HG03432 (cell line): Measurements from ENCODE around the gene KCNK5.

Experiments
- ATAC-seq: cut with Tn5 transposase; IDR thresholded peaks from one replicate; pipeline ENCODE4 v1.9.1; 2021; ENCODE audit warnings: mild to moderate bottlenecking, moderate library complexity; ENCODE audit not compliant: unreplicated experiment

KCNK5 gene

DNA sequence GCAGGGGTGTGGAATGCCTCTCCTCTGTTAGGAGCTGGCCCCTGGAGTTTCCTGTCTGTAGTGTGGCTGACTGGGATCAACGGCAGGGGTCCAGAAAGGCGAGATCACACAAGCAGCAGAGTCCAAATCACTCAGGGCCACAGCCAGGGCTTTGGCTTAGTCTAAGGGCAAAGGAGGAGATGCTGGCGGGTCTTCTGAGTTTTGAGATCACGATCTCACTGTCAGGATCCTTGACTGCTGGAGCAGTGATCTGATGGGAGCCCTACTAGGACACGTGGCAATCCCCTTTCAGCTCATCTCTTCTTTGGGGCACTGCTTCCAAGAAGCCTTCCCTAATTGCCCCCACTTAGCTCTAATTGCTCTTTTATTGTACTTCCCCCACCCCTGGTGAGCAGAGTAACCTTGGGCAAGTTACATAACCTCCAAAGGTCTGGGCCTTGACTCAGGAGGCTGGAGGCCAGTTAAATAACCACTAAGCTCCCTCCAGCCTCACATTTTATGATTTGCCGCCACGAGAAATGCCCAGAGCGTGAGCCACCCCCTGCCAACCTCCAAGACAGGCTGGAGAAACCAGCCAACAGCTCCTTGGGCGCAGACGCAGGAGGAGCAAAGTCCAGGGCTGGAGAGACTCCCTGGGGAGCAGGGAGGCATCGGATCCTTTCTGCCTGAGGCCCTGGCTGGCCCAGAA is 12.0 kb downstream of the KCNK5 start:
- ATAC-seq, result no peak

DNA sequence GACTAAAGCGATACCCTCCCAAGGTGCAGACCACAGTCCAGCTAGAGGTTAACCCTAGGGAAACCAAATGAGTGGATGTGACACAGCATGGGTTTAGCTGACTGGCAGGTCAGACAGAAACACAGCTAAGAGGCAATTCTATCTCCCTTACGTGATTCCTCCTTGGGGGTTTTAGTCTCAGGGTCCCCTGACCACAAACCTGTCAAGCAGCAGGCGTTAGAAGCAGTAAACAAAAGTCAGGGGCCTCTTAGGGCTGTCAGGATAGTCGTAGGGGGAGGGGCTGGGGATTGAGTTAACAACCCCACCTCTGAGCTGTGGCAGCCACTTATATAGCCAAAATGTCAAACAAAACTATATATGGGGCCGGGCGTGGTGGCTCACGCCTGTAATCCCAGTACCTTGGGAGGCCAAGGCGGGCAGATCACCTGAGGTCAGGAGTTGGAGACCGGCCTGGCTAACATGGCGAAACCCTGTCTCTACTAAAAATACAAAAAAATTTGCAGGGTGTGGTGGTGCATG is 13.6 kb downstream of the KCNK5 start:
- no peak for ATAC-seq

GRCh38 chr6:39214846-39215639 is 14.2 kb downstream of the KCNK5 start:
- ATAC-seq, result no peak

DNA sequence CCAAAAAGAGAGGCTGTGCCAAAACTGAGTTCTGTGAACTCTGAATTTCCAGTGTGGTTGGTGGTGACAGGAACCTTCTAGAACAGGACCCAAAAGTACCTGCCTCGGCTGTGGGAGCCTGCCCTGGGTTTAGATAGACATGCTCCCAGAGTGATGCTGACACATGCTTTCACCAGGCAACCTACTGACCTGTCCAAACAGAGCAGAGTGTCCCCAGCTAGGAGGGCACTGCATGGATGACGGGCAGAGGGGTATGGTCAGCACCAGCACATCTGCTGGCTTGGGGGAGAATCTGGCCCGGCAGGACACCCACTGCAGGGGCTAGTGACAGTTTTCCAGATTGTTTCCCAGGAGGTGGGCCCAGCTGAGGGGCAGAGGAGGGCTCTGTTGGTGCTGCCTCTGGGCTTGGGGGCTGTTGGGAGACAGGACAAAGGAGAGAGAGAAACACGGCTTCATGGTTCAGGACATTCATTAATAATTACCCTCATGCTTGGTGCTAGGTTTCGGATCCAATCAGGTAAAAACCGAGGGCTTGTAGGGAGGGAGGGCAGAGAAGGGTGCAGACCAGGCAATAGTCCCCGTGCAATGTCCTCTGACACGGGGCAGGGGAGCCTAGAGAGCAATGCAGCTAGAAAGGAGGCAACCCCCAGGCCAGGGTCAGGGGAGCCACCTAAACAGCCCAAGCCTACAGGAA is 15.0 kb downstream of the KCNK5 start:
- ATAC-seq, result no peak

GRCh38 chr6:39213195-39213920 is 15.9 kb downstream of the KCNK5 start:
- no peak for ATAC-seq

DNA sequence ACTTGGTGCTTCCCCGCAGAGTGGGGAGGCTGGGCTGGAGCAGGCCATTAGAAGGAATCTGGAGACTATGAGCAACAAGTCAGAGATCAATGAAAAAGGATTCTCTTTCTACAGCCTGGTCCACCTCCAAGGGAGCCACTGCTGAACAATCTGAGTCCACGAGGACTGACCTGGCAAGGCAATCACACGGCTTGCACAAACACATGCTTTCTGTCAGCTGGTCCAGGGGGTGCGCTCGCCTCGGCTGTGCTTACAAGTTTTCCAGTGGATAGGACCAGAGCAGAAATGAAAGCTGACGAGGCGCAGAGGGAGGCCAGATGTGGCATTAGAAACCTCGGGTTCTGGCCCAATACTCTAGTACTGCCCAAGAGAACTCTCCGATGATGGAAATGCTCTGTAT is 18.1 kb downstream of the KCNK5 start:
- no peak for ATAC-seq

- ATAC-seq, result no peak
Observed at GRCh38 chr6:39210450-39210849, 18.8 kb downstream of the KCNK5 start.

DNA sequence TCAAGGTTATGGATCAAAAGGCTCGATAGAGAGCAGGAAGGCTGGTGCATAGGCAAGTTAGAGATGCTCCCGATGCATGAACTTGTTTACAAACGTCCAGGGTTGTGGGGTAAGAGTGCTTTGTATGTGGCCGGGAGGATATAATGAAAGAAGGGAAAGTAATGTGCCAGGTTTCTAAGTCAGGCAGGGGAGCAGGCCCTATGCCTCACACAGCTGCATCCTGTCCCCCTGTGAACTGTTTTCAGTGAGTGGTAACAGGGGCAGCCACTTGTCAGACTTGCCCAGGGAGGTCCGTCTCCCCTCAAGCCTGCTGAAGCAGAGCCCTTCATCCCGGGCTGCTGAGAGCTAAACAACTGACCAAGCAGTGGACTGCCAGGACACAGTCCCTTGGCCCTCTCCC is 19.4 kb downstream of the KCNK5 start:
- no peak for ATAC-seq

- no peak for ATAC-seq
Observed at GRCh38 chr6:39209360-39209811, 19.9 kb downstream of the KCNK5 start.

- no peak for ATAC-seq
Observed at GRCh38 chr6:39208223-39208739, 21.0 kb downstream of the KCNK5 start.

DNA sequence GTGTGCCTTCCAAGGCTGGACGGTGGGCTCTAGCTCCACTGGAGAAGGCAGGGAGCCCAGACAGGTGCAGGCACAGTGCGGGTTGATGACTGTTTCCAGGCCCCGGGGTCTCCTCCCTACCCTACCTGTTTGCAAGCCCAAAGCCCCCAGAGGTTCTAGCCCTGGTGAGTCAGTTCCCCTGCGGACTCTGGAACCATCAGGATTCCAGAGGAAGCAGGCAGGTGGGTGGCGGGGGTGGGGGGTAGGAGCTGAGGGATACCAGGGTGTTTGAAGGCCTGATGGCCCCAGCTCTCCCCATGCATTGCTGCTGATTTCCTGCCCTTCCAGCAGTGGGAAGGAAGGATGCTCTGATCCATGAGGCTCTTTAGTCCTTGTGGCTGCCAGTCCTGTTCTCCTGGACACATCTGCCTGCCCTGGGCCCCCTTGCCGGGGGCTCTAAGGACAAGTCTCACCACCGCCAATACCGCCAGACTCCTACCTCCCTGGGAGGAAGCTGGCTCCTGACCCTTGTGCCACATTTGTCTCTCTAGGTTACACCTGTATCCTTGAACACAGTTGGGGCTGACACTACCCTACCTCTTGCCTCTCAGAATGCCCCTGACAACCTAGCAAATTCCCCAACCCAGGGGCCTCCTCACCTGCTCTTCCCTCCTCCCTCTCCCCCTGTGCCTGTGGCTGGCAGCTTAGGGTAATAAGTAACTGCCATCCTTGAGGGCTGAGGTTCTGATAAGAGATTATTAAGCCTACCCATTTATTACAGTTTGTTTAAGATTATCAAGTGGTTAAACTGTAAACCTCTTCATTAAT is 21.7 kb downstream of the KCNK5 start:
- no peak for ATAC-seq

GRCh38 chr6:39206250-39206721 is 23.0 kb downstream of the KCNK5 start:
- ATAC-seq, result no peak

DNA sequence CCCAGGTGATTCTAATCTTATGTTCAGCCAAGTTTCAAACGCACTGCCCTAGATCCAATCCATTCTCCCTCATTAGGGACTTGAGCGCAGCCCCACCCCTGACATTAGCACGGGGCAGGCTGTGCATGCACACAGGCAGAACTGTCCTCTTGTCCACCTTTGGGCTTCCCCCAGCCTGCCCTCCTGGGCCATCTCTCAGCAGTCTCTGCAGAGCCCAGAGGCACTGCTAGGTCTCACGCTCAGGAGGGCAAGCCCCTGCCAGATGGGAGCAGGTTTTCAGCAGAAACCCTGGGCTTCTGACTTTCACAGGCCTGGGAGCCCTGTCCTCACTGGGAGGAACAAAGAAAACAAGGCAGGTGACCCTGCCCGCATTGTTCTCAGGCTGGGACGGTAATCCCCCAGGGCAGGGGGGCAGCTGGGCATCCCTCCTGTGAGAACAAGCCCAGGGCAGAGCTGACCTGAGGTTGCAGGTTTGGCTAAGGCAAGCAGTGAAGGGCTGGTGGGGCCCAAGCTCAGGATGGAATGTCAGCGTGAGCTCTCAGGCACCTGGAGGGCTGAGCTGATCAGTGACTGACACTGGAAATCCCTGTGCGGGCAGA is 24.5 kb downstream of the KCNK5 start:
- no peak for ATAC-seq

DNA sequence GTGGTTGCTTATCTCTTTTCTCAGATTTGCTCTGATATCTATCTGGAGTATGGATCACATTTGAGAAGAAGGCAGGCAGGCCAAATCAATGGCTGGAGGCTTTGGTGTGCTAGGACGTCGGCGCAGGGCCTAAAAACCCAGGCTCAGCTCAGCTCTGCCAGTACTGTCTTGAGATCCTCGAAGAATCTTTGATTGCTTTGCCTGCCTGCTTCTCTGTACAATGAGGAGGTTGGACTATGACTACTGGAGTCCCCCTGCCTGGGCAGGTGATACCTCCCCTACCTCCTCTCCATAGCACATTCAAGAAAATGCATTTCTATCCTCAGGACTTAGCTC is 25.1 kb downstream of the KCNK5 start:
- no peak for ATAC-seq

DNA sequence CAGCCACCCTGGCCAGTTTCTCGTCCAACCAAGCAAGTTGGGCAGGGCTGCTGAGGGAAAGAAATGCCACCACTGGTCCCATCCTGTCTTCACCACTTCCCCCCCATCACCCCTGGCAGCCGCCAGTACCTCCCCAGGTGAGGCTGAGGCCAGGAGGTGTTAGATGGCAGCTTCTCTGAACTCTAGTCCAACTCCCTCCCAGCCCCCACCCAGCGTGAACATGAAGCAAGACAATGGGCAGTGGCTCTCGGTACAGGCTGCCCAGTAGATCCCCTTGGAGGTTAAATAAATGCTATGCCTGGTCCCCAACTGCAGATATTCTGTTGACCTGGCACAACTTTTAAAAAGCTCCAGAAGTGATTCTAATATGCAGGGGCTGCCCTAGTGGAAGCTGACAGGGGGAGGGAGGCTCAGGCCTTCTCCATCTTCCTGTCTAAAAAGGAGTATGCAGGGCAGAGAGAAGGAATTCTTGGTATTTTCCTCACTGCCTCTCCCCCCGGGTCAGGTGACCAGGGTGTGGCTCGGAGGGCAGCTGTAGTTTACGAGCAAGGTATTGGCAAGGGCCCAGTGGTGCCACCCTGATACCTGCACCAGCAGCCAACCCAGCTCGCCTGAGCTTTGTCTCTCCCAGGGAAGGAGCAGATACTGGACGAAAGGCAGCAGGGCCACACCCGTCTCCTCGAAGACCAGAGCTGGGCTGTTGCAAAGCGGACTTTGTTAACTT is 25.7 kb downstream of the KCNK5 start:
- ATAC-seq, result no peak

DNA sequence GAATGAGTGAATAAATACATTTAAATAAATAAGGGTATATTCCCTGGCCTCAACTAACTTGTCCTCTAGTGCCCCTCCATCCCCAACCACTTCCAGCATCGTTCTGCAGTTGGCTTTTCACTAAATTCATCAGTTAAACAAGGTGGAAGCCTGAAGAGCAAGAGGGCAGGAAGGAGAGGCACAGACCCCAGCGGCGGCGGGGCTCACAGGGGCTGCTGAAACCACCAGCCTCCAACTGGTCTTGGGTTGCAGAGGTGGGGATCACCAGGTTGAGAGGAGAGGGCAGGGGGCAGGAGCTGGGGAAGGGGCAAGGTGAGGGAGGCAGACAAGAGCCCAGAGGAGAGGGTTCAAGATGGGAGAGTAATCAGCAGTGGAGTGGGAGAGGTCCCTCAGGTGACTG is 27.1 kb downstream of the KCNK5 start:
- ATAC-seq, result no peak

DNA sequence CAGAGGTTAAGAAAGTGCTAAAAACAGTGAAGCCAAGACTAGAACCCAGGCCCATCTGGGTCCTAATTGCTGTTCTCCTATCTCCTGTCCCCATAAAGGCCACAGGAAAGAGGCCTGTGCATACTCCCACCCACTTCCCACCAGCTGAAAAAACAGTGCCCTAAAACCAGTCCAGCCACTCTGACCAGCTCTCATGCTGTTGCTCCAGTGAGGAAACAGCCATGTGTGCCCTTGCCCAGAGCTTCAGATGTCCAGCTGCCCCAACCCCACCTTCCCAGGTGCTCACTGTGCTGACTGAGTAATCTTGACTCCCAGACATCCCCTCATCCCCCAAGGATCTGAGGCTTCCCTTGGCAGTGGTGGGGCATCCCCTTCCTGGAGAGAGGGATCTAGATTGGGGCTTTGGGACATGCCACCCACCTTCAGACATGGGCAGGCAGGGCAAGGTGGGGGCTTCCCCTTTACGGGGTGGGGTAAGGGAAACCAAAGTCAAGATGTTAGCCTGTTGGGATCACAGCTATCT is 28.7 kb downstream of the KCNK5 start:
- ATAC-seq, result no peak

- no peak for ATAC-seq
Observed at GRCh38 chr6:39199976-39200375, 29.3 kb downstream of the KCNK5 start.
